ENCODE results near the gene HSFX3. TPM values are rescaled to one million over a fixed set of nuclear protein-coding genes. Genes with fewer than 3 reads are reported as not detected.
"Not testable (repeated sequence)": the region's sequence is repeated elsewhere in the genome, so short reads cannot be mapped to it uniquely, and the experiment has no call there.

The HSFX3 gene
- polyA plus RNA-seq, 2 donors: not detected

GRCh38 chrX:149570668-149571067 lies 20.9 kb upstream of the HSFX3 start:
- Histone ChIP-seq H3K27me3 (ENCODE audit: control insufficient read depth in 1 of 2, insufficient read depth in 2 of 2, low read length in 2 of 2) (no peaks in the 10 kb centered on the region), H3K36me3 (ENCODE audit: control insufficient read depth in 2 of 2, insufficient read depth in 2 of 2, low read length in 1 of 2) (no peaks in the 10 kb centered on the region), H3K9me3 (ENCODE audit: control insufficient read depth in 2 of 2, insufficient read depth in 1 of 2, low read depth in 1 of 2, low read length in 1 of 2) (no peaks in the 10 kb centered on the region), H3K27ac (ENCODE audit: low read depth in 2 of 2, low read length in 1 of 2) (no peak overlapping the region), H3K4me1 (ENCODE audit: control insufficient read depth in 2 of 2, insufficient read depth in 2 of 2, low read length in 1 of 2) (no peaks in the 10 kb centered on the region), H3K4me3 (ENCODE audit: low read depth in 1 of 2, low read length in 2 of 2) (no peak overlapping the region)
- 38 to 42% methylated on average over 6 of the region's 6 CpGs for WGBS, 2 donors

DNA sequence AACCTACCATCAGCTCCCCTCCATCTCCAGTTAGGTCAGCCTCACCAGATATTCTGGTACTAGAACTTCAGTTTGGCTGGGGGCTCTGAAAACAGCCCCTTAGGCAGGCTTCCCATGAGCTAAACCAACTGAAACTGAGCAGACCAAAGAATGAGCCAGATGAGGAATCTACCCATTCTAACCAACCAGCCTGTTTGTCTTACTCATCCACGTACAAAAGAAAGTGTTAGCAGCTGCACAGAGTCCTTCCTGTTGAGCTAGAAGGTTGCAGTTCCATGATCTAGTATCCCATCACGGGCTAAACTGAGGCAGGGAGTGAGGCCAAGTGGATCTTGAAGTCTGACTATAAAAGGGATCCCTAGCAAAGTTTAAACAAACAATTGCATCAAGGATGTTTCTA lies 20.0 kb upstream of the HSFX3 start:
- Histone ChIP-seq H3K27ac (ENCODE audit: low read depth in 2 of 2, low read length in 1 of 2) (no peak overlapping the region), H3K36me3 (ENCODE audit: control insufficient read depth in 2 of 2, insufficient read depth in 2 of 2, low read length in 1 of 2) (no peaks in the 10 kb centered on the region), H3K9me3 (ENCODE audit: control insufficient read depth in 2 of 2, insufficient read depth in 1 of 2, low read depth in 1 of 2, low read length in 1 of 2) (no peaks in the 10 kb centered on the region), H3K27me3 (ENCODE audit: control insufficient read depth in 1 of 2, insufficient read depth in 2 of 2, low read length in 2 of 2) (no peaks in the 10 kb centered on the region), H3K4me3 (ENCODE audit: low read depth in 1 of 2, low read length in 2 of 2) (no peak overlapping the region), H3K4me1 (ENCODE audit: control insufficient read depth in 2 of 2, insufficient read depth in 2 of 2, low read length in 1 of 2) (no peaks in the 10 kb centered on the region)
- 60% methylated on average over 2 of the region's 2 CpGs for WGBS, 2 donors

DNA sequence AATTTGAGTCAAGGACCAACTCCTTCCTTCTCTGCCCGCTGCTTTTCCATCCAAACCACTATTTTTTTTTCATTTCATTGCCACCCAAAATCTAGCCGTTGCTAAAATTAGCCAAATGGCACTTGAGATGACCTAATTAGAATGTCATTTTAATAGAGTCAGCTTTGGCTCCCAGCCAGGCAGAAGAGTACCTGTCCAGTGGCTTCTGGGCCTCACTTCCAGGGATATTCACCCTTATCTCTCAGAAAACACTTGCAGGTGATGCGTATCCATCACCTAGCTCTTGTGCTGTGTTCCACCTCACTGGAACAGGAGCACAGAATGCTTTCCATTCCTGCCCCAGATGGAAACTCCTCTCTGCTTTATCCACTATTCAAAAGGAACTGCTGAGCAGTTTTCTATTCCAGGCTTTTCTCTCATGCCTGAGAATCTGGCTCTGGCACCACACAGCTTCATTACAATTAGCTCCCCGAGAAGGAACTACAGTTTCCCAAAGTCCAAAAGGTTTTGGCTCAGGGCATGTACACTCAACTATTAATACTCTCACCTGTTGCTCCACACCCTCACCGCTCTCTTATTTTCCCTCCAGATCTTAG lies 19.1 kb upstream of the HSFX3 start:
- Histone ChIP-seq H3K27me3 (ENCODE audit: control insufficient read depth in 1 of 2, insufficient read depth in 2 of 2, low read length in 2 of 2) (no peaks in the 10 kb centered on the region), H3K9me3 (ENCODE audit: control insufficient read depth in 2 of 2, insufficient read depth in 1 of 2, low read depth in 1 of 2, low read length in 1 of 2) (no peaks in the 10 kb centered on the region), H3K36me3 (ENCODE audit: control insufficient read depth in 2 of 2, insufficient read depth in 2 of 2, low read length in 1 of 2) (no peaks in the 10 kb centered on the region), H3K4me1 (ENCODE audit: control insufficient read depth in 2 of 2, insufficient read depth in 2 of 2, low read length in 1 of 2) (no peaks in the 10 kb centered on the region), H3K27ac (ENCODE audit: low read depth in 2 of 2, low read length in 1 of 2) (no peak overlapping the region), H3K4me3 (ENCODE audit: low read depth in 1 of 2, low read length in 2 of 2) (no peak overlapping the region)
- WGBS, 2 donors: 77 to 79% methylated on average over 5 of the region's 5 CpGs

- Histone ChIP-seq H3K4me3 (ENCODE audit: low read depth in 1 of 2, low read length in 2 of 2) (no peak overlapping the region), H3K27ac (ENCODE audit: low read depth in 2 of 2, low read length in 1 of 2) (no peak overlapping the region), H3K9me3 (ENCODE audit: control insufficient read depth in 2 of 2, insufficient read depth in 1 of 2, low read depth in 1 of 2, low read length in 1 of 2) (no peaks in the 10 kb centered on the region), H3K4me1 (ENCODE audit: control insufficient read depth in 2 of 2, insufficient read depth in 2 of 2, low read length in 1 of 2) (no peaks in the 10 kb centered on the region), H3K36me3 (ENCODE audit: control insufficient read depth in 2 of 2, insufficient read depth in 2 of 2, low read length in 1 of 2) (no peaks in the 10 kb centered on the region), H3K27me3 (ENCODE audit: control insufficient read depth in 1 of 2, insufficient read depth in 2 of 2, low read length in 2 of 2) (no peaks in the 10 kb centered on the region)
- 74 to 84% methylated on average over 6 to 7 of the region's 7 CpGs for WGBS, 2 donors
Observed at GRCh38 chrX:149567621-149568417, 18.1 kb upstream of the HSFX3 start.

- H3K27ac ChIP-seq (ENCODE audit: low read depth in 2 of 2, low read length in 1 of 2): no peak overlapping the region
- no peaks in the 10 kb centered on the region for H3K36me3 ChIP-seq (ENCODE audit: control insufficient read depth in 2 of 2, insufficient read depth in 2 of 2, low read length in 1 of 2)
- WGBS, 2 donors: 85 to 95% methylated on average over 4 of the region's 4 CpGs
- no peaks in the 10 kb centered on the region for H3K4me1 ChIP-seq (ENCODE audit: control insufficient read depth in 2 of 2, insufficient read depth in 2 of 2, low read length in 1 of 2)
- H3K27me3 ChIP-seq (ENCODE audit: control insufficient read depth in 1 of 2, insufficient read depth in 2 of 2, low read length in 2 of 2): no peaks in the 10 kb centered on the region
- no peak overlapping the region for H3K4me3 ChIP-seq (ENCODE audit: low read depth in 1 of 2, low read length in 2 of 2)
- H3K9me3 ChIP-seq (ENCODE audit: control insufficient read depth in 2 of 2, insufficient read depth in 1 of 2, low read depth in 1 of 2, low read length in 1 of 2): no peaks in the 10 kb centered on the region
Observed at GRCh38 chrX:149563359-149563758, 13.6 kb upstream of the HSFX3 start.

- not testable (repeated sequence) for H3K36me3 ChIP-seq (ENCODE audit: control insufficient read depth in 2 of 2, insufficient read depth in 2 of 2, low read length in 1 of 2); H3K4me3 ChIP-seq (ENCODE audit: low read depth in 1 of 2, low read length in 2 of 2); H3K27me3 ChIP-seq (ENCODE audit: control insufficient read depth in 1 of 2, insufficient read depth in 2 of 2, low read length in 2 of 2); H3K27ac ChIP-seq (ENCODE audit: low read depth in 2 of 2, low read length in 1 of 2); H3K9me3 ChIP-seq (ENCODE audit: control insufficient read depth in 2 of 2, insufficient read depth in 1 of 2, low read depth in 1 of 2, low read length in 1 of 2); H3K4me1 ChIP-seq (ENCODE audit: control insufficient read depth in 2 of 2, insufficient read depth in 2 of 2, low read length in 1 of 2)
- no CpG with 5 or more reads among the region's 4 CpGs for WGBS, 2 donors
Observed at GRCh38 chrX:149555251-149555650, 5.5 kb upstream of the HSFX3 start.

- H3K27ac ChIP-seq (ENCODE audit: low read depth in 2 of 2, low read length in 1 of 2); H3K27me3 ChIP-seq (ENCODE audit: control insufficient read depth in 1 of 2, insufficient read depth in 2 of 2, low read length in 2 of 2); H3K4me3 ChIP-seq (ENCODE audit: low read depth in 1 of 2, low read length in 2 of 2); H3K36me3 ChIP-seq (ENCODE audit: control insufficient read depth in 2 of 2, insufficient read depth in 2 of 2, low read length in 1 of 2); H3K4me1 ChIP-seq (ENCODE audit: control insufficient read depth in 2 of 2, insufficient read depth in 2 of 2, low read length in 1 of 2); H3K9me3 ChIP-seq (ENCODE audit: control insufficient read depth in 2 of 2, insufficient read depth in 1 of 2, low read depth in 1 of 2, low read length in 1 of 2): not testable (repeated sequence)
- WGBS, 2 donors: 81% methylated on average over 2 of the region's 6 CpGs; no CpG with 5 or more reads in 1 of the 2 donors
Observed at GRCh38 chrX:149551939-149552248, 2.2 kb upstream of the HSFX3 start.

GRCh38 chrX:149551245-149551938 lies 1.7 kb upstream of the HSFX3 start:
- not testable (repeated sequence) for H3K4me1 ChIP-seq (ENCODE audit: control insufficient read depth in 2 of 2, insufficient read depth in 2 of 2, low read length in 1 of 2); H3K36me3 ChIP-seq (ENCODE audit: control insufficient read depth in 2 of 2, insufficient read depth in 2 of 2, low read length in 1 of 2); H3K9me3 ChIP-seq (ENCODE audit: control insufficient read depth in 2 of 2, insufficient read depth in 1 of 2, low read depth in 1 of 2, low read length in 1 of 2); H3K4me3 ChIP-seq (ENCODE audit: low read depth in 1 of 2, low read length in 2 of 2); H3K27me3 ChIP-seq (ENCODE audit: control insufficient read depth in 1 of 2, insufficient read depth in 2 of 2, low read length in 2 of 2); H3K27ac ChIP-seq (ENCODE audit: low read depth in 2 of 2, low read length in 1 of 2)
- WGBS, 2 donors: no CpG with 5 or more reads among the region's 4 CpGs

- H3K27ac ChIP-seq (ENCODE audit: low read depth in 2 of 2, low read length in 1 of 2); H3K36me3 ChIP-seq (ENCODE audit: control insufficient read depth in 2 of 2, insufficient read depth in 2 of 2, low read length in 1 of 2); H3K4me1 ChIP-seq (ENCODE audit: control insufficient read depth in 2 of 2, insufficient read depth in 2 of 2, low read length in 1 of 2); H3K27me3 ChIP-seq (ENCODE audit: control insufficient read depth in 1 of 2, insufficient read depth in 2 of 2, low read length in 2 of 2); H3K9me3 ChIP-seq (ENCODE audit: control insufficient read depth in 2 of 2, insufficient read depth in 1 of 2, low read depth in 1 of 2, low read length in 1 of 2); H3K4me3 ChIP-seq (ENCODE audit: low read depth in 1 of 2, low read length in 2 of 2): not testable (repeated sequence)
- 88% methylated on average over 1 of the region's 1 CpG; no CpG with 5 or more reads in 1 of the 2 donors for WGBS, 2 donors
Observed at GRCh38 chrX:149550454-149550853, 730 bp upstream of the HSFX3 start.

- not testable (repeated sequence) for H3K4me1 ChIP-seq (ENCODE audit: control insufficient read depth in 2 of 2, insufficient read depth in 2 of 2, low read length in 1 of 2); H3K27me3 ChIP-seq (ENCODE audit: control insufficient read depth in 1 of 2, insufficient read depth in 2 of 2, low read length in 2 of 2); H3K27ac ChIP-seq (ENCODE audit: low read depth in 2 of 2, low read length in 1 of 2); H3K36me3 ChIP-seq (ENCODE audit: control insufficient read depth in 2 of 2, insufficient read depth in 2 of 2, low read length in 1 of 2); H3K9me3 ChIP-seq (ENCODE audit: control insufficient read depth in 2 of 2, insufficient read depth in 1 of 2, low read depth in 1 of 2, low read length in 1 of 2); H3K4me3 ChIP-seq (ENCODE audit: low read depth in 1 of 2, low read length in 2 of 2)
- 71% methylated on average over 1 of the region's 3 CpGs; no CpG with 5 or more reads in 1 of the 2 donors for WGBS, 2 donors
Observed at GRCh38 chrX:149547782-149548181, 1.9 kb downstream of the HSFX3 start.

Measured in esophagus (tissue), 2 donors.